Spinal cord (tissue), 10 donors: ENCODE measurements around the gene WNK4. TPM values are rescaled to one million over a fixed set of nuclear protein-coding genes. Genes with fewer than 3 reads are reported as not detected.
"Not testable (repeated sequence)": the region's sequence is repeated elsewhere in the genome, so short reads cannot be mapped to it uniquely, and the experiment has no call there.

ENCODE experiments used
- DNase-seq, 6 donors: peaks; one replicate each; pipeline versions ENCODE4 v3.0.0 to v3.0.0-alpha.2; 2013 to 2015; ENCODE audit warnings: low spot score in 6 of 6, low read depth in 4 of 6
- H3K27ac ChIP-seq: one replicate; pipeline ENCODE4 v1.5.1; 2013; ENCODE audit warnings: low read depth, low read length, control low read depth
- H3K27me3 ChIP-seq: one replicate; pipeline ENCODE4 v1.6.1; 2013; ENCODE audit warnings: low read length; ENCODE audit not compliant: control insufficient read depth, insufficient read depth
- H3K36me3 ChIP-seq: one replicate; pipeline ENCODE4 v1.6.1; 2013; ENCODE audit warnings: low read length; ENCODE audit not compliant: control insufficient read depth, insufficient read depth
- H3K4me1 ChIP-seq: one replicate; pipeline ENCODE4 v1.6.1; 2013; ENCODE audit warnings: low read length; ENCODE audit not compliant: control insufficient read depth, insufficient read depth
- H3K4me3 ChIP-seq: one replicate; pipeline ENCODE4 v1.5.1; 2013; ENCODE audit warnings: low read depth, low read length, control low read depth
- H3K9me3 ChIP-seq: one replicate; pipeline ENCODE4 v1.6.1; 2013; ENCODE audit warnings: low read length; ENCODE audit not compliant: control insufficient read depth, insufficient read depth
- WGBS: methylation state at CpG from one replicate; pipeline ENCODE4 v1.1.5; 2013; ENCODE audit warnings: missing lambda C conversion rate; ENCODE audit not compliant: insufficient coverage; 5-methylcytosine and 5-hydroxymethylcytosine counted together
- polyA plus RNA-seq, 2 donors: library from polyadenylated mRNA; unstranded; fragments of 120-200 nt; gene quantifications; one replicate each; pipeline ENCODE4 v1.2.1, GENCODE V29; 2013; ENCODE audit not compliant: insufficient read length in 2 of 2
- total RNA-seq, 2 donors: library from RNA; depleted of rRNA in 1 of 2; stranded (reverse); fragments of 120-200 nt in 1 of 2; fragments of >200 nt in 1 of 2; gene quantifications; one replicate each; pipeline versions ENCODE4 v1.2.3 to v1.2.4, GENCODE V29; 2013 to 2014
- donor health status: healthy.

Gene WNK4
- total and polyA plus RNA-seq, 4 donors = 1.9 to 14.1 (median 7.3) TPM

DNA sequence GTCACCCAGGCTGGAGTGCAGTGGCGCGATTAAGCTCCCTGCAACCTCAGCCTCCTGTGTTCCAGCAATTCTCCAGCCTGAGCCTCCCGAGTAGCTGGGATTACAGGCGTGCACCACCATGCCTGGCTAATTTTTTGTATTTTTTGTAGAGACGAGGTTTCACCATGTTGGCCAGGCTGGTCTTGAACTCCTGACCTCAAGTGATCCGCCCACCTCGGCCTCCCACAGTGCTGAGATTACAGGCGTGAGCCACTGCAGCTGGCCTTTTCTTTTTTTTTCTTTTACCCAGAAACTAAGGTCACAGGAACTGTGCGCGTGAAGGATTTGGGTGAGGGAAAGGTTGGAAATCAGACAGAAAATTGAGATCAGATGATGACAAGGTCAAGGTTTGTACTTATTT, 10.4 kb upstream of the WNK4 start:
- H3K4me3 ChIP-seq, H3K27ac ChIP-seq, H3K27me3 ChIP-seq, DNase-seq, H3K4me1 ChIP-seq, H3K9me3 ChIP-seq, H3K36me3 ChIP-seq: not testable (repeated sequence)
- WGBS = 46% methylated on average over 3 of the region's 10 CpGs

GRCh38 chr17:42772945-42773289, 7.5 kb upstream of the WNK4 start:
- WGBS = 12% methylated on average over 3 of the region's 3 CpGs
- H3K27me3 ChIP-seq = no peaks in the 10 kb centered on the region
- peaks cover 27% of the 10 kb centered on the region for H3K36me3 ChIP-seq
- H3K27ac ChIP-seq = peak overlapping the region; percentile 4
- no peaks in the 10 kb centered on the region for H3K9me3 ChIP-seq
- DNase-seq = no peak
- H3K4me1 ChIP-seq = peaks cover 9% of the 10 kb centered on the region
- peak overlapping the region; percentile 70 for H3K4me3 ChIP-seq

DNA sequence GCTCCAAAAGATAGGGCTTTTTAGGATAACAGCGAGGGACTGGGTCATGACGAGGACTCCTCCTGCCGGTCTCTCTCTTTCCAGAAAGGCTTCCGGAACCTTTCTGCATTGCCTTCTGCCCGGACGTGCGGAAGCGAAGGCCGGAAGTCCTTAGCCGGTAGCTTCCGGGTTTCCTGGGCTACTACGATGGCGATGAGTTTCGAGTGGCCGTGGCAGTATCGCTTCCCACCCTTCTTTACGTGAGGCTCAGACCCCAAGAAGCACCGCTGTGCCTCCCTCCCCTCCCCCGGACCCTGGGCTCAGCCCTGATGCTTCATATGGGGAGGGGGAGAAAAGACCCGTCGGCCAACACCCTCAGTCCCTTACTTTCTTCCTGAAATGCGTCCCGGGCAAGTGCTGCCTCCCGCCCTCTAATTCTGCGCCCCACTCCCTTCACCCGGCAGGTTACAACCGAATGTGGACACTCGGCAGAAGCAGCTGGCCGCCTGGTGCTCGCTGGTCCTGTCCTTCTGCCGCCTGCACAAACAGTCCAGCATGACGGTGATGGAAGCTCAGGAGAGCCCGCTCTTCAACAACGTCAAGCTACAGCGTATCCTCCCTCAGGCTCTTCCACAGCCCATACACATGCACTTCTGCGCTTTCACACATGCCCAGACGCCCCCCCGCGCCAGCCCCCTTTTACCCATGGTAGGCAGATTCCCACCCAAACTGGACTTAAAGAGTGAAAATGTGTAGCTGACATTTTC, 6.9 kb upstream of the WNK4 start, which contains the start of gene VPS25:
Gene VPS25 (plus strand): TSS at position 160 of the 746 bp plus-strand sequence. CDS start 27 bp downstream, at position 187.
- peaks cover 32% of the 10 kb centered on the region for H3K36me3 ChIP-seq
- 0% methylated on average over 25 of the region's 39 CpGs for whole genome bisulfite sequencing
- H3K27me3 ChIP-seq = no peaks in the 10 kb centered on the region
- H3K9me3 ChIP-seq = no peaks in the 10 kb centered on the region
- H3K4me1 ChIP-seq = peaks cover 9% of the 10 kb centered on the region
- peak within 1 kb of the TSS; percentile 70 for H3K4me3 ChIP-seq
- peak within 1 kb of the TSS; percentile 36 for H3K27ac ChIP-seq
- DNase-seq = peak in 5 of 6 donors; percentile 66 to 95 (median 74)

DNA sequence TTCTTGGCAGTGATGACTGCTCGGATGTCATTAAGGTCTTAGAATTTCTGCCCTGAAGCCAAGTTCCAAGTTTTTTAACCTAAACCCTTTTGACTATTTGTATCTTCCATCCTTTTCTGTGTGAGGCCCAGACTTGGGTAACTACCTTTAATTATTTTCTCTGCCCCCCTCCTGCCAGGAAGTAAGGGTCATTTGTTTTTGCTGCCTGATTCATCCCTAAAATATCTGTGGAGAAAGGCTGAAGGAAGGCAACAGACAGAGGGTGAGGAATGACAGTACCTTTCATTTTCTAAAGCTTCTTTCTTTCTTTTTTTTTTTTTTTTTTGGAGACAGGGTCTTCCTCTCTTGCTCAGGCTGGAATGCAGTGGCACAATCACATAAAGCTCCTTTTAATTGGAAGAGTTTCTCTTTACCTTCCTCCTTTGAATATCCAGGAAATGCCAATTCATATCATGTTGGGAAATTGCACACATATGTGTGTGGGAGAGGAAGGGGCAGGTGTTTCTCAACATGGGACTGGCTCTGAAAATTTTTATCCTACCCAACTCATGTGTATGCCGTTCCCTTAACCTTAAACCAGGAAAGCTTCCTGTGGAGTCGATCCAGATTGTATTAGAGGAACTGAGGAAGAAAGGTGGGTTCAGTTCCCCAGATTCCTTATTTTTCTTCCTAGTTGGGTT, 6.2 kb upstream of the WNK4 start:
- H3K27ac ChIP-seq = no peak overlapping the region
- peaks cover 38% of the 10 kb centered on the region for H3K36me3 ChIP-seq
- peak overlapping the region; percentile 70 for H3K4me3 ChIP-seq
- H3K4me1 ChIP-seq = peaks cover 9% of the 10 kb centered on the region
- no peaks in the 10 kb centered on the region for H3K9me3 ChIP-seq
- no peaks in the 10 kb centered on the region for H3K27me3 ChIP-seq
- DNase-seq = no peak
- WGBS = no CpG with 5 or more reads among the region's 3 CpGs

GRCh38 chr17:42775534-42776098, 4.8 kb upstream of the WNK4 start:
- Histone ChIP-seq H3K36me3 (peaks cover 38% of the 10 kb centered on the region), H3K9me3 (no peaks in the 10 kb centered on the region), H3K27me3 (peaks cover 8% of the 10 kb centered on the region), H3K4me1 (peaks cover 16% of the 10 kb centered on the region), H3K27ac (no peak overlapping the region), H3K4me3 (no peak overlapping the region)
- 85% methylated on average over 2 of the region's 3 CpGs for WGBS
- no peak for DNase-seq

DNA sequence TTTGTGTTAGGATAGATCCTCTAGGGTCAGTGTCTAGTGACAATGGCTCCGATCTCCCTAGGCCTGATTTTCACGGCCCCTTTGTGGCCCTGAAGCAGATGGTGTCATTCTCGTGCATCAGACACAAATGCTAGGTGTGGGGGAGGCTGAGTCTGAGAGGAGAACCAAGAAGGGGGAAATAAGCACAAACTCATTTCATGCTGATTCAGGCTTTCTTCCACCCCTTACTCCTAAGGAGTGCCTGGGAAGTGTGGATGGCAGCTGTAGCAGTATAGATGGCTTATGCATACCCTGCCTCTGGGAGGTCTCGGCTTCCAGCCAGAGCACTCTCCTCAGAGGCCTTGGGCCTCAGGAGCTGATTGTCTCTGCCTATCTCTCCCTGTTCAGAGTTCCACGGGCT, 1.8 kb upstream of the WNK4 start:
- no peak overlapping the region for H3K27ac ChIP-seq
- H3K36me3 ChIP-seq = peaks cover 38% of the 10 kb centered on the region
- H3K4me1 ChIP-seq = peaks cover 32% of the 10 kb centered on the region
- peaks cover 38% of the 10 kb centered on the region for H3K27me3 ChIP-seq
- no peak for DNase-seq
- H3K4me3 ChIP-seq = no peak overlapping the region
- 75% methylated on average over 4 of the region's 5 CpGs for WGBS
- H3K9me3 ChIP-seq = no peaks in the 10 kb centered on the region

DNA sequence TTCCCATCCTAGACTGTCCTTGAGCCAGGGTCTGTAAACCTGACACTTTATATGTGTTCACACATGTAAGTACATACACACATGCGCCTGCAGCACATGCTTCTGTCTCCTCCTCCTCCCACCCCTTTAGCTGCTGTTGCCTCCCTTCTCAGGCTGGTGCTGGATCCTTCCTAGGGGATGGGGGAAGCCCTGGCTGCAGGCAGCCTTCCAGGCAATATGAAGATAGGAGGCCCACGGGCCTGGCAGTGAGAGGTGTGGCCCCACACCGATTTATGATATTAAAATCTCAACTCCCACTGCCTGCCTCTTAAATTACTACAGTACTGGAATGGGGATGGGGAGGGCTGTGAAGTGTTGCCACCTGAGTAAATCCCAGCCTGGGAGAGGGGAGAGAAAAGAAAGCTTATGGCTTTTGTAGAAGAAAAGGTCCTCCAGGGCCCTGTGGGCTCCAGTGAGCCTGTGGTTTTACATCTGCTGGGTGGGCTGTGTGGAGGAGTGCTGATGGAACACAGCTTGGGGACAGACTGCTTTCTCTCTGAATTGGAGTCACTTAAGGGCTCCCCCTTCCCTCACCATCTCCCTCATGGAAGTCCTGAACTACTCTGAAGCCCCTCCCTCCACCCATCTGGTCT, 990 bp upstream of the WNK4 start:
- DNase-seq = no peak
- Histone ChIP-seq H3K4me3 (no peak overlapping the region), H3K27me3 (peaks cover 46% of the 10 kb centered on the region), H3K4me1 (peaks cover 37% of the 10 kb centered on the region), H3K36me3 (peaks cover 38% of the 10 kb centered on the region), H3K9me3 (no peaks in the 10 kb centered on the region), H3K27ac (no peak overlapping the region)
- WGBS = 100% methylated on average over 1 of the region's 3 CpGs

DNA sequence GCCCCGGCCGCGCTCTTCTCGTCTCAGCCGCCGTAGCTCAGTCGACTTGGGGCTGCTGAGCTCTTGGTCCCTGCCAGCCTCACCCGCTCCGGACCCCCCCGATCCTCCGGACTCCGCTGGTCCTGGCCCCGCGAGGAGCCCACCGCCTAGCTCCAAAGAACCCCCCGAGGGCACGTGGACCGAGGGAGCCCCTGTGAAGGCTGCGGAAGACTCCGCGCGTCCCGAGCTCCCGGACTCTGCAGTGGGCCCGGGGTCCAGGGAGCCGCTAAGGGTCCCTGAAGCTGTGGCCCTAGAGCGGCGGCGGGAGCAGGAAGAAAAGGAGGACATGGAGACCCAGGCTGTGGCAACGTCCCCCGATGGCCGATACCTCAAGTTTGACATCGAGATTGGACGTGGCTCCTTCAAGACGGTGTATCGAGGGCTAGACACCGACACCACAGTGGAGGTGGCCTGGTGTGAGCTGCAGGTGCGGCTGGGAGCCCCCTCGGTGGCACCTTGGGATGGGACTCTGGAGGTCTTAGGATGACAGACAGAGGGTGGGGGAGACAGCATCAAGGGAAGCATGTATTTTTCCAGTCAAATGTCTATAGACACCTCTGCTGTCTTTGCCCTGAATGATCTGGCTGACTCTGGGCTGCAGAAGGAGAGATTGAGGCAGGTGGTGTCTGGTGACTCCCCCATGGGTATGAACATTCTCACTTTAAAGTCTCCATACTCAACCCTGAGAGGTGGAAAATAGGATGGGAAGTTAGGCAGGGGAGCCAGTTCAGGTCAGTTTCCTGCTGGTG, 635 bp downstream of the WNK4 start:
- no peaks in the 10 kb centered on the region for H3K9me3 ChIP-seq
- peak overlapping the region; percentile 48 for H3K4me3 ChIP-seq
- no peak overlapping the region for H3K27ac ChIP-seq
- peaks cover 27% of the 10 kb centered on the region for H3K36me3 ChIP-seq
- peaks cover 48% of the 10 kb centered on the region for H3K4me1 ChIP-seq
- peaks cover 63% of the 10 kb centered on the region for H3K27me3 ChIP-seq
- no peak for DNase-seq
- WGBS = 4% methylated on average over 39 of the region's 39 CpGs

DNA sequence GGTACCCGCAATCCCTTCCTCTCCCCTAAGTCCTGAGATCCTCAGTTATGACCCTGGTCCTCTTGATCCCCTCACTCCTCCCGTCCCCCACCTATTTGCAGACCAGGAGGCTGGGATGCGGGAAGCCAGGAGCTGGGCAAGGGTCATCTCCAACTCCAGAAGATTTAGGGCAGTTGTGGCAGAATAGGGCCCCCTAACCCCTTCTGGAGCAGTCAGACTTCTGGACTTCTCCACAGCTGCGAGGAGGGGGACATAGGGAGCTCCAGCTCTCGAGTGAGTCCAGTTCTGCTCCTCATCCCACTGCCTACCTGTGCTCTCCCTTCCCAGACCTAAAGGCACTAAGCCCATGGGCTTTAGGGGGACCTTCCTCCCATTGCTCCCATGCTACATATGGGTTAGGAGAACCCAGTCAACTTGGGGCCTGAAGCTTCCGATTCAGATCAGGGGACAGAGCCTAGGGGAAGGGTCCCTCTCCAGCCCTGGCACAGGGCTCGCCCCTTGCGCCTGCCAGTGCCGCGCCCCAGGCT, 1.3 kb downstream of the WNK4 start:
- H3K27me3 ChIP-seq = peaks cover 69% of the 10 kb centered on the region
- H3K4me3 ChIP-seq = peak overlapping the region; percentile 48
- peaks cover 48% of the 10 kb centered on the region for H3K4me1 ChIP-seq
- peaks cover 22% of the 10 kb centered on the region for H3K36me3 ChIP-seq
- no peak for DNase-seq
- H3K9me3 ChIP-seq = no peaks in the 10 kb centered on the region
- WGBS = 36% methylated on average over 5 of the region's 10 CpGs
- H3K27ac ChIP-seq = no peak overlapping the region
